K562 (cell line): ENCODE measurements around the gene TAMALIN. TPM values are rescaled to one million over a fixed set of nuclear protein-coding genes. Genes with fewer than 3 reads are reported as not detected.

Experiments used
- BRD4 ChIP-seq: fragments of 200-600 bp; sonication (generic); IDR thresholded peaks from 2 replicates; pipeline ENCODE4 v1.6.1; 2017; ENCODE audit warnings: inconsistent platforms
- DACH1 ChIP-seq: fragments of 450-650 bp; IDR thresholded peaks from 2 replicates; pipeline ENCODE4 v1.6.1; 2018; ENCODE audit not compliant: partially characterized antibody
- ZKSCAN8 ChIP-seq: fragments of 200-800 bp; sonication (Bioruptor generic); IDR thresholded peaks from 2 replicates; pipeline ENCODE4 v1.6.1; 2016; ENCODE audit warnings: missing genetic modification characterization, missing compliant biosample characterization
- ZNF311 ChIP-seq: fragments of 250-450 bp; sonication (Bioruptor Pico); IDR thresholded peaks from 2 replicates; pipeline ENCODE4 v1.4.0; 2020; ENCODE audit warnings: mild to moderate bottlenecking, moderate library complexity
- ZNF644 ChIP-seq: fragments of 200-800 bp; sonication (Bioruptor generic); IDR thresholded peaks from 2 replicates; pipeline ENCODE4 v1.6.1; 2016; ENCODE audit warnings: low read depth, missing genetic modification characterization, missing compliant biosample characterization
- polyA plus RNA-seq, 8 experiments: library from polyadenylated mRNA; depleted of rRNA in 4 of 8; stranded (reverse) in 5 of 8; unstranded in 3 of 8; fragments of >200 nt; fragmentation: Nextera tagmentation in 2 of 8; fragmentation: Illumina TruSeq in 1 of 8; extraction: Ambion mirVana in 2 of 8; extraction: Trizol in 1 of 8; gene quantifications; 2 replicates each; pipeline versions ENCODE4 v1.2.1 to v1.2.3, GENCODE V29; 2011 to 2014; ENCODE audit warnings: inconsistent platforms in 1 of 8, missing spikeins in 1 of 8
- total RNA-seq, 7 experiments: library from RNA; depleted of rRNA in 6 of 7; stranded (reverse); fragments of >200 nt in 6 of 7; fragmentation: Illumina TruSeq in 2 of 7; extraction: Trizol in 2 of 7; gene quantifications; 2 replicates each; pipeline versions ENCODE4 v1.2.1 to v1.2.3, GENCODE V29; 2011 to 2021; ENCODE audit warnings: low replicate concordance in 1 of 7
- TF ChIP-seq, protein P1 (sequence below): fragments of 250-450 bp; sonication (Bioruptor Pico); IDR thresholded peaks from 2 replicates; pipeline ENCODE4 v1.8.0; 2022; ENCODE audit warnings: moderate library complexity, mild to moderate bottlenecking, inconsistent platforms
- TF ChIP-seq, protein P2 (sequence below): fragments of 150-350 bp; IDR thresholded peaks from 2 replicates; pipeline ENCODE4 v1.6.1; 2014; ENCODE audit warnings: low read depth, mild to moderate bottlenecking, low read length, borderline replicate concordance
- TF ChIP-seq, protein P3 (sequence below): fragments of 450-650 bp; formaldehyde crosslinking; IDR thresholded peaks from 2 replicates; pipeline ENCODE4 v1.4.0; 2020; ENCODE audit warnings: mild to moderate bottlenecking, mixed read lengths

TAMALIN gene
- total and polyA plus RNA-seq, 9 of the 15 experiments (the other 6 are each of a cell fraction or from before 2014, with no cell fraction given): 0.74 to 2.2 (median 1.5) TPM; not detected in 2

DNA sequence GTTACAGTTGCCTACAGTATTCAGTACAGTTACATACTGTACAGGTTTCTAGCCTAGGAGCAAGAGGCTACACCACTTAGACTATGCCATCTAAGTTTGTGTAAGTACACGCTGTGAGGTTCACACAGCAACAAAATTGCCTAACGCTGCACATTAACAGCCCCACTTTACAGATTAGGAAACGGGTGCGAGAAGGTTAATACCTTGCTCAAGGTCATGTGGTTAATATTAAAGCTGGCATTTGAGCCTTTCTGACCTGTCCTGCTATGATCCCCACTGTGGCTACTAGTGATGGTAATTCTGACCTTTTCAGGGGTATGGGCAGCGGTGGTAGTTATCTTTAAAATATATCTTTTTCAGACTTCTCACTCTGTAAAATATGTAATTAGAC is 34.3 kb upstream of the TAMALIN start (continued):
- TF ChIP-seq ZNF311 (CRISPR knock-in tag) (0 out of 2 replicates have a peak, but pooled peaks have one; percentile 22), ZNF644 (tag) (no peak), DACH1 (no peak), BRD4 (no peak; the same call in 1 of the 2 replicates), ZKSCAN8 (CRISPR knock-in tag) (0 out of 2 replicates have a peak, but pooled peaks have one; percentile 1)
- TF ChIP-seq, protein P1, sequence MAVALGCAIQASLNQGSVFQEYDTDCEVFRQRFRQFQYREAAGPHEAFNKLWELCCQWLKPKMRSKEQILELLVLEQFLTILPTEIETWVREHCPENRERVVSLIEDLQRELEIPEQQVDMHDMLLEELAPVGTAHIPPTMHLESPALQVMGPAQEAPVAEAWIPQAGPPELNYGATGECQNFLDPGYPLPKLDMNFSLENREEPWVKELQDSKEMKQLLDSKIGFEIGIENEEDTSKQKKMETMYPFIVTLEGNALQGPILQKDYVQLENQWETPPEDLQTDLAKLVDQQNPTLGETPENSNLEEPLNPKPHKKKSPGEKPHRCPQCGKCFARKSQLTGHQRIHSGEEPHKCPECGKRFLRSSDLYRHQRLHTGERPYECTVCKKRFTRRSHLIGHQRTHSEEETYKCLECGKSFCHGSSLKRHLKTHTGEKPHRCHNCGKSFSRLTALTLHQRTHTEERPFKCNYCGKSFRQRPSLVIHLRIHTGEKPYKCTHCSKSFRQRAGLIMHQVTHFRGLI: 0 out of 2 replicates have a peak, but pooled peaks have one; percentile 3
- TF ChIP-seq, protein P2, sequence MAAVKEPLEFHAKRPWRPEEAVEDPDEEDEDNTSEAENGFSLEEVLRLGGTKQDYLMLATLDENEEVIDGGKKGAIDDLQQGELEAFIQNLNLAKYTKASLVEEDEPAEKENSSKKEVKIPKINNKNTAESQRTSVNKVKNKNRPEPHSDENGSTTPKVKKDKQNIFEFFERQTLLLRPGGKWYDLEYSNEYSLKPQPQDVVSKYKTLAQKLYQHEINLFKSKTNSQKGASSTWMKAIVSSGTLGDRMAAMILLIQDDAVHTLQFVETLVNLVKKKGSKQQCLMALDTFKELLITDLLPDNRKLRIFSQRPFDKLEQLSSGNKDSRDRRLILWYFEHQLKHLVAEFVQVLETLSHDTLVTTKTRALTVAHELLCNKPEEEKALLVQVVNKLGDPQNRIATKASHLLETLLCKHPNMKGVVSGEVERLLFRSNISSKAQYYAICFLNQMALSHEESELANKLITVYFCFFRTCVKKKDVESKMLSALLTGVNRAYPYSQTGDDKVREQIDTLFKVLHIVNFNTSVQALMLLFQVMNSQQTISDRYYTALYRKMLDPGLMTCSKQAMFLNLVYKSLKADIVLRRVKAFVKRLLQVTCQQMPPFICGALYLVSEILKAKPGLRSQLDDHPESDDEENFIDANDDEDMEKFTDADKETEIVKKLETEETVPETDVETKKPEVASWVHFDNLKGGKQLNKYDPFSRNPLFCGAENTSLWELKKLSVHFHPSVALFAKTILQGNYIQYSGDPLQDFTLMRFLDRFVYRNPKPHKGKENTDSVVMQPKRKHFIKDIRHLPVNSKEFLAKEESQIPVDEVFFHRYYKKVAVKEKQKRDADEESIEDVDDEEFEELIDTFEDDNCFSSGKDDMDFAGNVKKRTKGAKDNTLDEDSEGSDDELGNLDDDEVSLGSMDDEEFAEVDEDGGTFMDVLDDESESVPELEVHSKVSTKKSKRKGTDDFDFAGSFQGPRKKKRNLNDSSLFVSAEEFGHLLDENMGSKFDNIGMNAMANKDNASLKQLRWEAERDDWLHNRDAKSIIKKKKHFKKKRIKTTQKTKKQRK: no peak
- TF ChIP-seq, protein P3, sequence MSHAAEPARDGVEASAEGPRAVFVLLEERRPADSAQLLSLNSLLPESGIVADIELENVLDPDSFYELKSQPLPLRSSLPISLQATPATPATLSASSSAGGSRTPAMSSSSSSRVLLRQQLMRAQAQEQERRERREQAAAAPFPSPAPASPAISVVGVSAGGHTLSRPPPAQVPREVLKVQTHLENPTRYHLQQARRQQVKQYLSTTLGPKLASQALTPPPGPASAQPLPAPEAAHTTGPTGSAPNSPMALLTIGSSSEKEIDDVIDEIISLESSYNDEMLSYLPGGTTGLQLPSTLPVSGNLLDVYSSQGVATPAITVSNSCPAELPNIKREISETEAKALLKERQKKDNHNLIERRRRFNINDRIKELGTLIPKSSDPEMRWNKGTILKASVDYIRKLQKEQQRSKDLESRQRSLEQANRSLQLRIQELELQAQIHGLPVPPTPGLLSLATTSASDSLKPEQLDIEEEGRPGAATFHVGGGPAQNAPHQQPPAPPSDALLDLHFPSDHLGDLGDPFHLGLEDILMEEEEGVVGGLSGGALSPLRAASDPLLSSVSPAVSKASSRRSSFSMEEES: no peak
- TF ChIP-seq, all 486 proteins: peak for 12
